Panc1 (cell line): ENCODE data around the gene RUNX1. TPM values are rescaled to one million over a fixed set of nuclear protein-coding genes. Genes with fewer than 3 reads are reported as not detected.

Experiments used
- ATAC-seq: fragments of 200-7000 bp; cut with Tn5 transposase; 2 replicates; pipeline ENCODE4 v1.9.1; 2020; ENCODE audit warnings: mild to moderate bottlenecking, moderate library complexity
- BruUV-seq: library from RNA; stranded (reverse); fragments of 400-500 nt; replicated peaks from 2 replicates; lab custom pipeline; 2021; lab: Mats Ljungman, UMichigan
- CTCF ChIA-PET: fragments of 300-600 bp; sonication (Branson Sonifier 250); formaldehyde crosslinking; loops from one replicate; lab custom pipeline; 2022; ENCODE audit warnings: antibody characterized with exemption; lab: Charles Lee
- POLR2A ChIA-PET: fragments of 300-600 bp; sonication (Branson Sonifier 250); formaldehyde crosslinking; loops from one replicate; lab custom pipeline; 2022; ENCODE audit warnings: antibody characterized with exemption; lab: Charles Lee
- DNase-seq: peaks from one replicate; pipeline ENCODE4 v3.0.0-alpha.2; 2010; ENCODE audit warnings: low read depth, low spot score
- H3K27ac ChIP-seq: 2 replicates; pipeline ENCODE4 v1.5.1; 2011; ENCODE audit warnings: mild to moderate bottlenecking, low read length, inconsistent platforms
- H3K27me3 ChIP-seq: fragments of 200-500 bp; sonication (Bioruptor generic); 2 replicates; pipeline ENCODE4 v1.6.0; 2014; ENCODE audit warnings: low read length, inconsistent platforms; ENCODE audit not compliant: control insufficient read depth, insufficient read depth
- H3K36me3 ChIP-seq: fragments of 200-500 bp; sonication (Bioruptor generic); 2 replicates; pipeline ENCODE4 v1.5.1; 2014; ENCODE audit warnings: inconsistent platforms, mild to moderate bottlenecking, low read length, moderate library complexity; ENCODE audit not compliant: control insufficient read depth, insufficient read depth
- H3K4me1 ChIP-seq: 2 replicates; pipeline ENCODE4 v1.5.1; 2011; ENCODE audit warnings: inconsistent platforms, mild to moderate bottlenecking, low read length, moderate library complexity; ENCODE audit not compliant: control insufficient read depth, insufficient read depth
- H3K4me3 ChIP-seq, 2 experiments: 2 replicates each; pipeline ENCODE4 v1.5.1; 2011 to 2012; ENCODE audit warnings: low read depth in 2 of 2, low read length in 2 of 2, mild to moderate bottlenecking in 2 of 2, inconsistent platforms in 1 of 2, moderate library complexity in 1 of 2
- H3K9me3 ChIP-seq: fragments of 200-500 bp; sonication (Bioruptor generic); 2 replicates; pipeline ENCODE4 v1.5.1; 2014; ENCODE audit warnings: low read depth, mild to moderate bottlenecking, inconsistent platforms, low read length, moderate library complexity; ENCODE audit not compliant: control insufficient read depth, insufficient read depth
- POLR2AphosphoS5 ChIP-seq: IDR thresholded peaks from 2 replicates; pipeline ENCODE4 v1.6.1; 2012; ENCODE audit warnings: mild to moderate bottlenecking, low read depth, low read length, moderate library complexity
- SIN3A ChIP-seq: IDR thresholded peaks from 2 replicates; pipeline ENCODE4 v1.6.1; 2012; ENCODE audit warnings: low read depth, mild to moderate bottlenecking, low read length, moderate library complexity, borderline replicate concordance; ENCODE audit not compliant: insufficient read depth
- TCF7L2 ChIP-seq: IDR thresholded peaks from 2 replicates; pipeline ENCODE4 v1.6.1; 2011; ENCODE audit warnings: mild to moderate bottlenecking, low read depth, low read length, inconsistent platforms
- in situ Hi-C: cut with HindIII; loops from 2 replicates; pipeline ENCODE4 v1.10.0; 2016; ENCODE audit warnings: low sequenced_read_pairs, low pct_unique_long_range_greater_than_20kb
- intact Hi-C: fragments of 100-400 bp; cut with micrococcal nuclease; formaldehyde crosslinking; loops from one replicate; pipeline ENCODE4 v1.10.0; 2022; ENCODE audit not compliant: unreplicated experiment
- total RNA-seq: library from RNA; stranded (reverse); gene quantifications from one replicate; pipeline ENCODE4 v1.2.1, GENCODE V29; 2021; ENCODE audit not compliant: unreplicated experiment
- TF ChIP-seq, protein P1 (sequence below): fragments of 450-650 bp; IDR thresholded peaks from 2 replicates; pipeline ENCODE4 v1.5.1; 2017; ENCODE audit warnings: mild to moderate bottlenecking
- TF ChIP-seq, protein P2 (sequence below), 2 experiments: IDR thresholded peaks; 2 replicates each; pipeline ENCODE4 v1.6.1; 2011 to 2012; ENCODE audit warnings: low read depth in 2 of 2, control low read depth in 1 of 2, low read length in 1 of 2, mild to moderate bottlenecking in 1 of 2, moderate library complexity in 1 of 2; ENCODE audit not compliant: insufficient read depth in 1 of 2

The RUNX1 gene
- total RNA-seq, 1 experiment from 2014 or later: 22.4 TPM

DNA sequence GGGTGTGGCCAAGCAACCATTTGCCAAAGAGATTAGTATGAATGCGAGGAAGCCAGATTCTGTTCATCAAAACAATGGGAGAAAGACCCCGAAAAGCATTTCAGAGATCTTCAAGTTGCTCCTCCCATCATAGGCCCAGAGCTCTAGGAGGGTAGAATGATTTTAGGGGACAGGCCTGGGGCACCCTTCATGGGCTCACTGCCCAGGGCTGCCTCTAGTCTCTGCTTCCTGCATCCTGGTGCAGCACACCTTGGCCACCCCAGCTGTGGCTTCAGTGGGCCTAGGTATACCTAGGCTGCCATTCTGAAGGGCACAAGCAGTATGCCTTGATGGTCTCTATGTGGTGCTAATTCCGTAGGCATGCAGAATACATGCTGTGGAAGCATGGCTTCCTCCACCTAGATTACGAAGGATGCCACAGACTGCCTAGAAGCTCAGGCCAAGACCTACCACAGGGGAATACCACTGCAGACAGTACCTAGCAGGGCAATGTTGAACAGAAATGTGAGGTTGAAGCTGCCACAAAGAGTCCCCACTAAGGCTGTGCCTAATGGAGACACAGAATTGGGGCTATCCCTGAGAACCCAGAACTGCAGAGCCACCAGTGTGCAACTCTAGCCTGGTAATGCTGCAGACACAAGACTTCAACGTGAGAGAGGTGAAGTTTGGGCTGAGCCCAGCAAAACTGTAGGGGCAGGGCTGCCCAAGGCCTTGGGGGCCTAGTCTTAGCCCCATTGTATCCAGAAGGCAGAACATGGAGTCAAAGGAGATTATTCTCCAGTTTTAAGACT lies 221.5 kb downstream of the RUNX1 start:
- POLR2A ChIA-PET: no interaction called here
- Histone ChIP-seq H3K4me3 (no peak overlapping the region), H3K9me3 (no peaks in the 10 kb centered on the region), H3K27ac (no peak overlapping the region), H3K36me3 (no peaks in the 10 kb centered on the region; the same call in 1 of the 2 replicates), H3K27me3 (no peaks in the 10 kb centered on the region), H3K4me1 (no peaks in the 10 kb centered on the region)
- BruUV-seq: no TSS peak
- DNase-seq: no peak
- ATAC-seq: no peak
- TF ChIP-seq, protein P1, sequence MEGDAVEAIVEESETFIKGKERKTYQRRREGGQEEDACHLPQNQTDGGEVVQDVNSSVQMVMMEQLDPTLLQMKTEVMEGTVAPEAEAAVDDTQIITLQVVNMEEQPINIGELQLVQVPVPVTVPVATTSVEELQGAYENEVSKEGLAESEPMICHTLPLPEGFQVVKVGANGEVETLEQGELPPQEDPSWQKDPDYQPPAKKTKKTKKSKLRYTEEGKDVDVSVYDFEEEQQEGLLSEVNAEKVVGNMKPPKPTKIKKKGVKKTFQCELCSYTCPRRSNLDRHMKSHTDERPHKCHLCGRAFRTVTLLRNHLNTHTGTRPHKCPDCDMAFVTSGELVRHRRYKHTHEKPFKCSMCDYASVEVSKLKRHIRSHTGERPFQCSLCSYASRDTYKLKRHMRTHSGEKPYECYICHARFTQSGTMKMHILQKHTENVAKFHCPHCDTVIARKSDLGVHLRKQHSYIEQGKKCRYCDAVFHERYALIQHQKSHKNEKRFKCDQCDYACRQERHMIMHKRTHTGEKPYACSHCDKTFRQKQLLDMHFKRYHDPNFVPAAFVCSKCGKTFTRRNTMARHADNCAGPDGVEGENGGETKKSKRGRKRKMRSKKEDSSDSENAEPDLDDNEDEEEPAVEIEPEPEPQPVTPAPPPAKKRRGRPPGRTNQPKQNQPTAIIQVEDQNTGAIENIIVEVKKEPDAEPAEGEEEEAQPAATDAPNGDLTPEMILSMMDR: no peak
- TF ChIP-seq TCF7L2 (no peak), SIN3A (no peak), POLR2AphosphoS5 (no peak)
- TF ChIP-seq, protein P2, sequence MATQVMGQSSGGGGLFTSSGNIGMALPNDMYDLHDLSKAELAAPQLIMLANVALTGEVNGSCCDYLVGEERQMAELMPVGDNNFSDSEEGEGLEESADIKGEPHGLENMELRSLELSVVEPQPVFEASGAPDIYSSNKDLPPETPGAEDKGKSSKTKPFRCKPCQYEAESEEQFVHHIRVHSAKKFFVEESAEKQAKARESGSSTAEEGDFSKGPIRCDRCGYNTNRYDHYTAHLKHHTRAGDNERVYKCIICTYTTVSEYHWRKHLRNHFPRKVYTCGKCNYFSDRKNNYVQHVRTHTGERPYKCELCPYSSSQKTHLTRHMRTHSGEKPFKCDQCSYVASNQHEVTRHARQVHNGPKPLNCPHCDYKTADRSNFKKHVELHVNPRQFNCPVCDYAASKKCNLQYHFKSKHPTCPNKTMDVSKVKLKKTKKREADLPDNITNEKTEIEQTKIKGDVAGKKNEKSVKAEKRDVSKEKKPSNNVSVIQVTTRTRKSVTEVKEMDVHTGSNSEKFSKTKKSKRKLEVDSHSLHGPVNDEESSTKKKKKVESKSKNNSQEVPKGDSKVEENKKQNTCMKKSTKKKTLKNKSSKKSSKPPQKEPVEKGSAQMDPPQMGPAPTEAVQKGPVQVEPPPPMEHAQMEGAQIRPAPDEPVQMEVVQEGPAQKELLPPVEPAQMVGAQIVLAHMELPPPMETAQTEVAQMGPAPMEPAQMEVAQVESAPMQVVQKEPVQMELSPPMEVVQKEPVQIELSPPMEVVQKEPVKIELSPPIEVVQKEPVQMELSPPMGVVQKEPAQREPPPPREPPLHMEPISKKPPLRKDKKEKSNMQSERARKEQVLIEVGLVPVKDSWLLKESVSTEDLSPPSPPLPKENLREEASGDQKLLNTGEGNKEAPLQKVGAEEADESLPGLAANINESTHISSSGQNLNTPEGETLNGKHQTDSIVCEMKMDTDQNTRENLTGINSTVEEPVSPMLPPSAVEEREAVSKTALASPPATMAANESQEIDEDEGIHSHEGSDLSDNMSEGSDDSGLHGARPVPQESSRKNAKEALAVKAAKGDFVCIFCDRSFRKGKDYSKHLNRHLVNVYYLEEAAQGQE (IDR thresholded peaks at IDR 0.05; ENCODE audit: insufficient read depth in 1 of 2, low read depth in 2 of 2, low read length in 1 of 2): no peak
- in situ Hi-C loops: no loop called here
- intact Hi-C loops: no loop called here
- CTCF ChIA-PET: no interaction called here

DNA sequence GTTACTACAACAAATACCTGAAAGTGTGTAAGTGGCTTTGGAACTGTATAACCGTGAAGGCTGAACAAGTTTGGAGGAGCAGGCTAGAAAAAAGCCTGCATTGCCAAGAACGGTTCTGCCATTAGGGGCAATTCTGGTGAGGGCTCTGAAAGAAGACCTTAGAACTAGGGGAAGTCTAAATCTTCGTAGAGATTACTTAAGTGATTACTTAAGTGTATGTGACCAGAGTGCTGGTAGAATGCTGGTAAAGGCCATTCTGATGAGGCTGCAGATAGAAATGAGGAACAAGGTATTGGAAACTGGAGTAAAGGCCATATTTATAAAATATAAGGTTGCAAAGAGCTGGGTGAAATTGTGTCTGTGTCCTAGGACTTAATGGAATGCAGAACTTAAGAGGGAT lies 222.3 kb downstream of the RUNX1 start:
- ChIA-PET CTCF (no interaction called here), POLR2A (interaction anchor here (0.7 kb wide), 1 partner anchor 120 kb away, joined by 14 read pairs; no protein-coding TSS in a partner anchor)
- Histone ChIP-seq H3K36me3 (no peaks in the 10 kb centered on the region; the same call in 1 of the 2 replicates), H3K27ac (no peak overlapping the region), H3K4me1 (no peaks in the 10 kb centered on the region), H3K4me3 (no peak overlapping the region), H3K9me3 (no peaks in the 10 kb centered on the region), H3K27me3 (no peaks in the 10 kb centered on the region)
- TF ChIP-seq POLR2AphosphoS5 (no peak), SIN3A (no peak), TCF7L2 (no peak)
- TF ChIP-seq, protein P1: no peak
- TF ChIP-seq, protein P2 (IDR thresholded peaks at IDR 0.05; ENCODE audit: insufficient read depth in 1 of 2, low read depth in 2 of 2, low read length in 1 of 2): no peak
- DNase-seq: no peak
- BruUV-seq: no TSS peak
- in situ Hi-C loops: no loop called here
- no peak for ATAC-seq
- intact Hi-C loops: no loop called here
